Measurements from ENCODE around the gene PSMG1. TPM values are rescaled to one million over a fixed set of nuclear protein-coding genes. Genes with fewer than 3 reads are reported as not detected.

The PSMG1 gene, protein sequence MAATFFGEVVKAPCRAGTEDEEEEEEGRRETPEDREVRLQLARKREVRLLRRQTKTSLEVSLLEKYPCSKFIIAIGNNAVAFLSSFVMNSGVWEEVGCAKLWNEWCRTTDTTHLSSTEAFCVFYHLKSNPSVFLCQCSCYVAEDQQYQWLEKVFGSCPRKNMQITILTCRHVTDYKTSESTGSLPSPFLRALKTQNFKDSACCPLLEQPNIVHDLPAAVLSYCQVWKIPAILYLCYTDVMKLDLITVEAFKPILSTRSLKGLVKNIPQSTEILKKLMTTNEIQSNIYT
- total RNA-seq: 65.5 and 84.3 TPM in 2 replicates

DNA sequence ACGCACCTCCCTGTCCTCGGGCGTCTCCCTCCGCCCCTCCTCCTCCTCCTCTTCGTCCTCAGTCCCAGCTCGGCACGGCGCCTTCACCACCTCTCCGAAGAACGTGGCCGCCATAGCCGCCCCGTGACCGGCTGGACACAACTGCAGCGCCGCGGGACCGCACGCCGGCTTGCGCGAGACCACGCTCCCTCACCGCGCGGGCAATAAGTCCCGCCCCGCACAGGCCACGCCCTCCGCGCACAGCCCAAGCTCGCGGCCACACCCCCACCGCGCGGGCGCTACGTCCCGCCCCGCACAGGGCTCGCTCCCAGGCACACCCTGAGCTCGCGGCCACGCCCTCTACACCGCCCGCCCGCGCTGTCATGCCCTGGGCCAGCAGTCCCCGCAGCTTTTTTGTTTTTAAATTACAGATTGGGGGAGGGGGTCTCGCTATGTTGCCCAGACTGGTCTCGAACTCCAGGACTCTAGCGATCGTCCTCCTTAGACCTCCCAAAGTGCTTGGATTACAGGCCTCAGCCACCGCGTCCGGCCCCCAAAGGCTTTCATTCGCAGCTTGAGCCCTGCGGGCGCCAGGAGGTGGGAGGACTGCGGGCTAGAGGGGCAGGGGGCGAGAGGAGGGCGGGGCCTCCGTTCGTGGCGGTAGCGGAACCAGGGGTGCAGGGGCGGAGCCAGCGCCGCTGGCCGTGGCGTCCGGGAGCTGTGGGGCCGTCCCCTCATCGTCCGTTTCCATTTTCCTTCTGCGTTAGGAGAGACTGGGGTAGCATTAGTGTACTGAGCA, at the start of gene PSMG1:
PSMG1 (minus strand) TSS at position 180 of the 778 bp plus-strand sequence; CDS start at position 114, 66 bp downstream.

Other genes with a start within 250 kb of the PSMG1 start
- gene BRWD1, start 130.2 kb upstream of the PSMG1 start, total RNA-seq: 55.9 and 72.9 TPM in 2 replicates
- gene HMGN1, start 165.6 kb upstream of the PSMG1 start, total RNA-seq: 280 and 436 TPM in 2 replicates

Measured in uterine smooth muscle cell (primary cell).